ENCODE data around the gene RBM3. TPM values are rescaled to one million over a fixed set of nuclear protein-coding genes. Genes with fewer than 3 reads are reported as not detected.

Gene RBM3
- total and polyA plus RNA-seq, 2 donors (not counting 1 experiment from before 2014, with no cell fraction given) = 200 to 291 TPM

GRCh38 chrX:48576108-48576507 lies 1.8 kb downstream of the RBM3 start:
- ATAC-seq (ENCODE audit: low read depth) = no peak
- no peak overlapping the region for H2AFZ ChIP-seq (ENCODE audit: insufficient read depth, low read depth, low read length, poor library complexity, severe bottlenecking)
- intact Hi-C loops (cut with micrococcal nuclease) = loop anchor here (10.0 kb wide), 1 partner anchor 921 kb away; the partner anchor contains the start of genes ELK1 and UXT
- ChIA-PET CTCF (no interaction called here), POLR2A (no interaction called here)
- peaks cover 20% of the 10 kb centered on the region for H3K4me1 Mint-ChIP-seq
- no peaks in the 10 kb centered on the region for H3K9me3 ChIP-seq (ENCODE audit: control extremely low read depth in 1 of 3, control insufficient read depth in 2 of 3, insufficient read depth in 1 of 3, low read length in 2 of 3)
- H4K20me1 ChIP-seq (ENCODE audit: control insufficient read depth, insufficient read depth, low read length, poor library complexity, severe bottlenecking) = peaks cover 7% of the 10 kb centered on the region
- H3K9ac ChIP-seq (ENCODE audit: low read length) = no peak overlapping the region
- DNase-seq = no peak
- WGBS (ENCODE audit: insufficient coverage) = 60% methylated on average over 1 of the region's 6 CpGs
- H3K27ac Mint-ChIP-seq = peak overlapping the region; percentile 97
- peaks cover 13% of the 10 kb centered on the region for H3K79me2 ChIP-seq (ENCODE audit: control insufficient read depth, insufficient read depth, low read length)
- no peaks in the 10 kb centered on the region for H3K27me3 ChIP-seq (replicated peaks in 1 of 4; ENCODE audit: control extremely low read depth in 1 of 4, control insufficient read depth in 3 of 4, insufficient read depth in 4 of 4, low read length in 3 of 4)
- H3K27ac ChIP-seq (ENCODE audit: low read length in 2 of 2) = no peak overlapping the region
- no peaks in the 10 kb centered on the region for H3K27me3 Mint-ChIP-seq
- H3K4me3 Mint-ChIP-seq = peak overlapping the region; percentile 88
- H3K4me2 ChIP-seq (replicated peaks; ENCODE audit: low read depth, low read length, poor library complexity, severe bottlenecking) = peak overlapping the region; percentile 77
- TF ChIP-seq EZH2 (IDR thresholded peaks at IDR 0.05; ENCODE audit: borderline replicate concordance, insufficient read depth, low read depth, low read length, poor library complexity, severe bottlenecking) = no peak
- TF ChIP-seq CTCF (IDR thresholded peaks at IDR 0.05) = no peak
- no peak overlapping the region for H3K4me3 ChIP-seq (ENCODE audit: control extremely low read depth in 1 of 5, extremely low read depth in 1 of 5, insufficient read depth in 1 of 5, low read depth in 2 of 5, low read length in 4 of 5)
- H3K9me3 Mint-ChIP-seq (ENCODE audit: insufficient read depth) = no peaks in the 10 kb centered on the region
- H3K36me3 ChIP-seq (replicated peaks in 1 of 2; ENCODE audit: control extremely low read depth in 1 of 2, control insufficient read depth in 1 of 2, extremely low read depth in 1 of 2, insufficient read depth in 2 of 2, low read length in 1 of 2) = peaks cover 0 to 47% of the 10 kb centered on the region in 2 experiments
- H3K4me1 ChIP-seq (ENCODE audit: control insufficient read depth in 2 of 2, insufficient read depth in 2 of 2, low read length in 2 of 2) = peaks cover 16 to 22% of the 10 kb centered on the region in 2 donors

DNA sequence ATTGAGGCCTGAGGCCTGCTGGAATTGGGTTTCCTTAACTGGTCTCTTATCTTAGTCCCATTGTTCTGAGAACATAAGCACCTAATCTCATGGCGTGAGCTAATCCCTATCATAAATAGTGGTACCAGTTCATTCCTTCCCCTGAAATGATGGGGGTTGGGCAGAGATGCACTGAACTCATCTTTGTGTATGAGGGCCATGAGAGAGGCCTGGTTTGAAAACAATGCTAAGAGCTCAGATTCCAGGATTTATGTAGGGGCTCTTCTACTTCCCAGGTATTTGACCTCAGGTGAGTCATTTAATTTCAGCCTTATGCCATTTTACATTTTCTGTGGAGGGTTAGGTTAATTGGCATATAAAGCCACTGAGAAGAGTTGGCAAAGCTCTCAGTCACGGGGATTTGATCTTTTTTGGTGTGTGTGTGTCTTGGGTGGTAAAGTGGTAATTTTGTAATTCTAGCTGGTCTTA lies 4.4 kb downstream of the RBM3 start:
- POLR2A ChIA-PET = interaction anchor here (0.6 kb wide), 1 partner anchor 1204 kb away, joined by 10 read pairs; no protein-coding TSS in a partner anchor
- CTCF ChIA-PET = no interaction called here
- Histone ChIP-seq H3K79me2 (ENCODE audit: control insufficient read depth, insufficient read depth, low read length) (peaks cover 13% of the 10 kb centered on the region), H3K4me1 (ENCODE audit: control insufficient read depth in 2 of 2, insufficient read depth in 2 of 2, low read length in 2 of 2) (peaks cover 15 to 18% of the 10 kb centered on the region in 2 donors), H3K4me2 (replicated peaks; ENCODE audit: low read depth, low read length, poor library complexity, severe bottlenecking) (no peak overlapping the region), H3K9me3 (ENCODE audit: control extremely low read depth in 1 of 3, control insufficient read depth in 2 of 3, insufficient read depth in 1 of 3, low read length in 2 of 3) (no peaks in the 10 kb centered on the region), H3K4me3 (ENCODE audit: control extremely low read depth in 1 of 5, extremely low read depth in 1 of 5, insufficient read depth in 1 of 5, low read depth in 2 of 5, low read length in 4 of 5) (no peak overlapping the region), H2AFZ (ENCODE audit: insufficient read depth, low read depth, low read length, poor library complexity, severe bottlenecking) (no peak overlapping the region), H3K27ac (ENCODE audit: low read length in 2 of 2) (no peak overlapping the region), H4K20me1 (ENCODE audit: control insufficient read depth, insufficient read depth, low read length, poor library complexity, severe bottlenecking) (peaks cover 7% of the 10 kb centered on the region), H3K27me3 (replicated peaks in 1 of 4; ENCODE audit: control extremely low read depth in 1 of 4, control insufficient read depth in 3 of 4, insufficient read depth in 4 of 4, low read length in 3 of 4) (no peaks in the 10 kb centered on the region), H3K36me3 (replicated peaks in 1 of 2; ENCODE audit: control extremely low read depth in 1 of 2, control insufficient read depth in 1 of 2, extremely low read depth in 1 of 2, insufficient read depth in 2 of 2, low read length in 1 of 2) (peaks cover 0 to 47% of the 10 kb centered on the region in 2 experiments), H3K9ac (ENCODE audit: low read length) (no peak overlapping the region)
- Mint-ChIP-seq H3K4me3 (no peak overlapping the region), H3K9me3 (ENCODE audit: insufficient read depth) (no peaks in the 10 kb centered on the region), H3K4me1 (peaks cover 16% of the 10 kb centered on the region), H3K27me3 (no peaks in the 10 kb centered on the region), H3K27ac (peak overlapping the region; percentile 32)
- intact Hi-C loops (cut with micrococcal nuclease) = loop anchor here (10.0 kb wide), 1 partner anchor 924 kb away; the partner anchor contains the start of genes ELK1 and UXT
- no peak for DNase-seq
- 100% methylated on average over 1 of the region's 2 CpGs for WGBS (ENCODE audit: insufficient coverage)
- ATAC-seq (ENCODE audit: low read depth) = no peak
- TF ChIP-seq EZH2 (IDR thresholded peaks at IDR 0.05; ENCODE audit: borderline replicate concordance, insufficient read depth, low read depth, low read length, poor library complexity, severe bottlenecking) (no peak), CTCF (IDR thresholded peaks at IDR 0.05) (no peak)

All from B cell (primary cell).